Muscle of back (tissue), 11 donors: ENCODE data around the gene PTGES2. TPM values are rescaled to one million over a fixed set of nuclear protein-coding genes. Genes with fewer than 3 reads are reported as not detected.
"Not testable (repeated sequence)": the region's sequence is repeated elsewhere in the genome, so short reads cannot be mapped to it uniquely, and the experiment has no call there.

Experiments used
- DNase-seq, 3 donors: peaks; one replicate each; pipeline versions ENCODE4 v3.0.0 to v3.0.0-alpha.2; 2013
- polyA plus RNA-seq, 10 donors: library from polyadenylated mRNA; unstranded; fragments of 120-200 nt; gene quantifications; one replicate each; pipeline ENCODE4 v1.2.1, GENCODE V29; 2013; ENCODE audit not compliant: insufficient read length in 10 of 10

PTGES2 gene
- polyA plus RNA-seq, 10 donors, result 28.2 to 40.0 (median 36.1) TPM

GRCh38 chr9:128141604-128142003, 14.1 kb upstream of the PTGES2 start:
- no peak for DNase-seq

- DNase-seq, result no peak
These were observed 12.1 kb upstream of the PTGES2 start for GRCh38 chr9:128139621-128140020.

- DNase-seq, result no peak
These were observed 10.5 kb upstream of the PTGES2 start for GRCh38 chr9:128138001-128138400.

- peak in 1 of 3 donors; percentile 37 for DNase-seq
These were observed 9.6 kb upstream of the PTGES2 start for GRCh38 chr9:128136816-128137793.

GRCh38 chr9:128135561-128135960, 8.0 kb upstream of the PTGES2 start:
- not testable (repeated sequence) for DNase-seq

GRCh38 chr9:128132139-128132538, 4.6 kb upstream of the PTGES2 start:
- DNase-seq, result peak in 2 of 3 donors; percentile 65 to 82

GRCh38 chr9:128131346-128131745, 3.8 kb upstream of the PTGES2 start:
- DNase-seq, result not testable (repeated sequence)

- DNase-seq, result not testable (repeated sequence)
These were observed 3.1 kb upstream of the PTGES2 start for GRCh38 chr9:128130651-128131050.

- DNase-seq, result not testable (repeated sequence)
These were observed 2.6 kb upstream of the PTGES2 start for GRCh38 chr9:128129976-128130590.

- DNase-seq, result peak in 1 of 3 donors; percentile 39
These were observed 1.5 kb upstream of the PTGES2 start for GRCh38 chr9:128128836-128129590.

GRCh38 chr9:128127990-128128835, 684 bp upstream of the PTGES2 start:
- DNase-seq, result peak; percentile 94 to 98 (median 95)

GRCh38 chr9:128125580-128126354, 1.8 kb downstream of the PTGES2 start:
- no peak for DNase-seq

GRCh38 chr9:128124873-128125579, 2.5 kb downstream of the PTGES2 start:
- peak in 2 of 3 donors; percentile 66 to 78 for DNase-seq

- DNase-seq, result no peak
These were observed 3.1 kb downstream of the PTGES2 start for GRCh38 chr9:128124451-128124850.

GRCh38 chr9:128123451-128124080, 4.0 kb downstream of the PTGES2 start:
- no peak for DNase-seq

- no peak for DNase-seq
These were observed 4.7 kb downstream of the PTGES2 start for GRCh38 chr9:128122809-128123175.

- DNase-seq, result no peak
These were observed 5.4 kb downstream of the PTGES2 start for GRCh38 chr9:128121924-128122808.

- DNase-seq, result no peak
These were observed 6.1 kb downstream of the PTGES2 start for GRCh38 chr9:128121466-128121810.
